Fibroblast of lung (primary cell): Measurements from ENCODE around the gene MOBP. TPM values are rescaled to one million over a fixed set of nuclear protein-coding genes. Genes with fewer than 3 reads are reported as not detected.
A peak's percentile ranks its signal among the peaks of the same experiment; 100 is the strongest.

ENCODE experiments used
- DNase-seq, 2 donors: peaks; one replicate each; pipeline versions ENCODE4 v3.0.0 to v3.0.0-alpha.2; 2010; ENCODE audit warnings: low read depth in 2 of 2
- H2AFZ ChIP-seq: 2 replicates; pipeline ENCODE4 v1.5.1; 2012; ENCODE audit warnings: low read length, control low read depth, inconsistent platforms
- H3K27ac ChIP-seq: 2 replicates; pipeline ENCODE4 v1.5.1; 2011; ENCODE audit warnings: low read length, control low read depth; ENCODE audit not compliant: insufficient read depth
- H3K27me3 ChIP-seq: 2 replicates; pipeline ENCODE4 v1.5.1; 2011; ENCODE audit warnings: mild to moderate bottlenecking, low read length; ENCODE audit not compliant: control insufficient read depth, insufficient read depth
- H3K36me3 ChIP-seq: 2 replicates; pipeline ENCODE4 v1.5.1; 2011; ENCODE audit warnings: low read length; ENCODE audit not compliant: control insufficient read depth, insufficient read depth
- H3K4me1 ChIP-seq: 2 replicates; pipeline ENCODE4 v1.5.1; 2011; ENCODE audit warnings: low read length; ENCODE audit not compliant: control insufficient read depth, insufficient read depth; ENCODE audit errors: extremely low read depth
- H3K4me2 ChIP-seq: 2 replicates; pipeline ENCODE4 v1.5.1; 2011; ENCODE audit warnings: low read length, control low read depth; ENCODE audit not compliant: insufficient read depth; ENCODE audit errors: extremely low read depth
- H3K4me3 ChIP-seq, 4 experiments: fragments of 200-600 bp in 1 of 4; sonication (generic) in 1 of 4; replicated peaks in 1 of 4; 2 replicates each; pipeline ENCODE4 v1.5.1; 2011 to 2016; ENCODE audit warnings: low read length in 4 of 4, low read depth in 3 of 4, mild to moderate bottlenecking in 3 of 4, control low read depth in 2 of 4, inconsistent platforms in 1 of 4, mixed read lengths in 1 of 4; ENCODE audit not compliant: insufficient read depth in 1 of 4; ENCODE audit errors: control extremely low read depth in 1 of 4
- H3K79me2 ChIP-seq: 2 replicates; pipeline ENCODE4 v1.5.1; 2012; ENCODE audit warnings: mild to moderate bottlenecking, low read length, inconsistent platforms; ENCODE audit not compliant: control insufficient read depth, insufficient read depth
- H3K9ac ChIP-seq: 2 replicates; pipeline ENCODE4 v1.5.1; 2011; ENCODE audit warnings: mild to moderate bottlenecking, low read length, control low read depth; ENCODE audit not compliant: insufficient read depth
- H3K9me3 ChIP-seq: 2 replicates; pipeline ENCODE4 v1.5.1; 2012; ENCODE audit warnings: low read depth, low read length; ENCODE audit not compliant: control insufficient read depth, insufficient read depth
- H4K20me1 ChIP-seq: 2 replicates; pipeline ENCODE4 v1.5.1; 2011; ENCODE audit warnings: low read length; ENCODE audit not compliant: control insufficient read depth, insufficient read depth; ENCODE audit errors: extremely low read depth
- EZH2 ChIP-seq: IDR thresholded peaks from 2 replicates; pipeline ENCODE4 v1.5.1; 2012; ENCODE audit warnings: low read length, control low read depth, mild to moderate bottlenecking; ENCODE audit errors: missing control alignments
- polyA plus RNA-seq, 2 donors: library from polyadenylated mRNA; depleted of rRNA in 1 of 2; stranded (reverse) in 1 of 2; unstranded in 1 of 2; fragments of >200 nt; gene quantifications; 2 replicates each; pipeline ENCODE4 v1.2.1, GENCODE V29; 2011 to 2012; ENCODE audit warnings: missing spikeins in 1 of 2
- total RNA-seq: library from RNA; depleted of rRNA; stranded (reverse); fragments of >200 nt; gene quantifications from 2 replicates; pipeline ENCODE4 v1.2.1, GENCODE V29; 2014
- TF ChIP-seq, protein P1 (sequence below), 2 donors: IDR thresholded peaks in 1 of 2; conservative IDR thresholded peaks in 1 of 2; 1 replicate in 1 of 2; 2 replicates in 1 of 2; pipeline ENCODE4 v1.5.1; 2011 to 2012; ENCODE audit warnings: low read length in 2 of 2, control low read depth in 1 of 2, inconsistent platforms in 1 of 2, low read depth in 1 of 2, mild to moderate bottlenecking in 1 of 2

MOBP gene
- total and polyA plus RNA-seq, 2 donors (not counting 1 experiment from before 2014, with no cell fraction given): not detected

GRCh38 chr3:39435006-39435748 lies 32.3 kb upstream of the MOBP start:
- H3K9me3 ChIP-seq: no peaks in the 10 kb centered on the region
- H3K27ac ChIP-seq: no peak overlapping the region
- no peak for DNase-seq
- H3K79me2 ChIP-seq: no peaks in the 10 kb centered on the region
- H2AFZ ChIP-seq: peak overlapping the region; percentile 72
- no peaks in the 10 kb centered on the region for H4K20me1 ChIP-seq
- no peak for TF ChIP-seq EZH2
- TF ChIP-seq, protein P1, sequence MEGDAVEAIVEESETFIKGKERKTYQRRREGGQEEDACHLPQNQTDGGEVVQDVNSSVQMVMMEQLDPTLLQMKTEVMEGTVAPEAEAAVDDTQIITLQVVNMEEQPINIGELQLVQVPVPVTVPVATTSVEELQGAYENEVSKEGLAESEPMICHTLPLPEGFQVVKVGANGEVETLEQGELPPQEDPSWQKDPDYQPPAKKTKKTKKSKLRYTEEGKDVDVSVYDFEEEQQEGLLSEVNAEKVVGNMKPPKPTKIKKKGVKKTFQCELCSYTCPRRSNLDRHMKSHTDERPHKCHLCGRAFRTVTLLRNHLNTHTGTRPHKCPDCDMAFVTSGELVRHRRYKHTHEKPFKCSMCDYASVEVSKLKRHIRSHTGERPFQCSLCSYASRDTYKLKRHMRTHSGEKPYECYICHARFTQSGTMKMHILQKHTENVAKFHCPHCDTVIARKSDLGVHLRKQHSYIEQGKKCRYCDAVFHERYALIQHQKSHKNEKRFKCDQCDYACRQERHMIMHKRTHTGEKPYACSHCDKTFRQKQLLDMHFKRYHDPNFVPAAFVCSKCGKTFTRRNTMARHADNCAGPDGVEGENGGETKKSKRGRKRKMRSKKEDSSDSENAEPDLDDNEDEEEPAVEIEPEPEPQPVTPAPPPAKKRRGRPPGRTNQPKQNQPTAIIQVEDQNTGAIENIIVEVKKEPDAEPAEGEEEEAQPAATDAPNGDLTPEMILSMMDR (conservative IDR thresholded peaks at IDR 0.05 in 1 of 2, IDR thresholded peaks at IDR 0.05 in 1 of 2; ENCODE audit: low read depth in 1 of 2, low read length in 2 of 2): no peak
- peaks cover 7% of the 10 kb centered on the region for H3K4me1 ChIP-seq
- no peak overlapping the region for H3K4me3 ChIP-seq
- H3K4me2 ChIP-seq: no peak overlapping the region
- no peak overlapping the region for H3K9ac ChIP-seq
- no peaks in the 10 kb centered on the region for H3K36me3 ChIP-seq
- no peaks in the 10 kb centered on the region for H3K27me3 ChIP-seq

DNA sequence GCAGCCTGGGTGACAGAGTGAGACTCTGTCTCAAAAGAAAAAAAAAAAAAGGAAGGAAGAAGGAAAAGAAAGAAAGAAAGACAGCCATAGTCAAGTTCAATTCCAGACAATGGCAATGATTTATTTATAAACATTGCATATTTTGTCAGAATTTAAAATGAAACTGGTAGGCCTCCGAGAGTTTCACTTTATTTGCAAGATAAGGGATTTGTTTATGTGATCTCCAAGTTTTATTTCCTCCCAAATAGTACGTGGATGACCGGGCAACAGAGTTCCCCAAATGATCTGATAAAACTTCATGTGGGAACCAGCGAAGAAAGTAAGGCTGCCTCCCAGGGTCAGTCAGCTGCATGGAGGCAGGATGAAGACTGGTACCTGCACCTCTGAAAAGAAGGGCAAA lies 28.6 kb upstream of the MOBP start:
- TF ChIP-seq, protein P1 (conservative IDR thresholded peaks at IDR 0.05 in 1 of 2, IDR thresholded peaks at IDR 0.05 in 1 of 2; ENCODE audit: low read depth in 1 of 2, low read length in 2 of 2): no peak
- no peak for TF ChIP-seq EZH2

GRCh38 chr3:39440316-39440715 lies 27.2 kb upstream of the MOBP start:
- no peaks in the 10 kb centered on the region for H3K36me3 ChIP-seq
- H4K20me1 ChIP-seq: no peaks in the 10 kb centered on the region
- no peaks in the 10 kb centered on the region for H3K27me3 ChIP-seq
- no peak overlapping the region for H3K4me3 ChIP-seq
- no peak overlapping the region for H2AFZ ChIP-seq
- no peak overlapping the region for H3K9ac ChIP-seq
- no peak for DNase-seq
- no peak for TF ChIP-seq EZH2
- TF ChIP-seq, protein P1 (conservative IDR thresholded peaks at IDR 0.05 in 1 of 2, IDR thresholded peaks at IDR 0.05 in 1 of 2; ENCODE audit: low read depth in 1 of 2, low read length in 2 of 2): no peak
- H3K79me2 ChIP-seq: no peaks in the 10 kb centered on the region
- H3K9me3 ChIP-seq: no peaks in the 10 kb centered on the region
- H3K4me2 ChIP-seq: no peak overlapping the region
- H3K27ac ChIP-seq: no peak overlapping the region
- no peaks in the 10 kb centered on the region for H3K4me1 ChIP-seq

More for the DNA sequence above, 28.6 kb upstream of the MOBP start:
- no peak for DNase-seq
- Histone ChIP-seq H2AFZ (peak overlapping the region; percentile 29), H3K4me2 (no peak overlapping the region), H3K9me3 (no peaks in the 10 kb centered on the region), H3K4me1 (peaks cover 7% of the 10 kb centered on the region), H3K79me2 (no peaks in the 10 kb centered on the region), H4K20me1 (no peaks in the 10 kb centered on the region), H3K36me3 (no peaks in the 10 kb centered on the region), H3K27ac (no peak overlapping the region), H3K9ac (no peak overlapping the region), H3K4me3 (no peak overlapping the region), H3K27me3 (no peaks in the 10 kb centered on the region)
